Sigmoid colon (tissue), 4 donors: ENCODE data around the gene CEP112.

ENCODE experiments used
- CTCF ChIP-seq, 4 experiments: fragments of 450-650 bp in 3 of 4; fragments of 200-600 bp in 1 of 4; IDR thresholded peaks; one replicate each; pipeline ENCODE4 v1.5.1; 2016 to 2019; ENCODE audit warnings: antibody characterized with exemption in 4 of 4, mild to moderate bottlenecking in 3 of 4, moderate library complexity in 2 of 4
- EP300 ChIP-seq, 4 donors: sonication (generic); formaldehyde crosslinking; IDR thresholded peaks; one replicate each; pipeline ENCODE4 v1.6.1; 2017; ENCODE audit warnings: antibody characterized with exemption in 4 of 4
- POLR2A ChIP-seq, 2 donors: fragments of 450-650 bp; IDR thresholded peaks; one replicate each; pipeline ENCODE4 v1.6.1; 2016; ENCODE audit warnings: antibody characterized with exemption in 2 of 2, mild to moderate bottlenecking in 2 of 2, moderate library complexity in 2 of 2
- POLR2AphosphoS5 ChIP-seq, 4 donors: sonication (generic); formaldehyde crosslinking; IDR thresholded peaks; one replicate each; pipeline ENCODE4 v1.6.1; 2017; ENCODE audit warnings: antibody characterized with exemption in 4 of 4

GRCh38 chr17:65759532-65759931 lies 432.4 kb downstream of the CEP112 start:
- TF ChIP-seq CTCF (IDR thresholded peaks at IDR 0.05), result no peak
- no peak for TF ChIP-seq POLR2AphosphoS5 (IDR thresholded peaks at IDR 0.05)
- no peak for TF ChIP-seq POLR2A (IDR thresholded peaks at IDR 0.05)
- TF ChIP-seq EP300 (IDR thresholded peaks at IDR 0.05), result no peak
